Measurements from ENCODE around the gene KYNU.
"Not testable (repeated sequence)": the region's sequence is repeated elsewhere in the genome, so short reads cannot be mapped to it uniquely, and the experiment has no call there.

The KYNU gene

GRCh38 chr2:142862847-142863246 is 14.6 kb upstream of the KYNU start:
- CTCF ChIA-PET = no interaction called here
- TF ChIP-seq, protein P1, sequence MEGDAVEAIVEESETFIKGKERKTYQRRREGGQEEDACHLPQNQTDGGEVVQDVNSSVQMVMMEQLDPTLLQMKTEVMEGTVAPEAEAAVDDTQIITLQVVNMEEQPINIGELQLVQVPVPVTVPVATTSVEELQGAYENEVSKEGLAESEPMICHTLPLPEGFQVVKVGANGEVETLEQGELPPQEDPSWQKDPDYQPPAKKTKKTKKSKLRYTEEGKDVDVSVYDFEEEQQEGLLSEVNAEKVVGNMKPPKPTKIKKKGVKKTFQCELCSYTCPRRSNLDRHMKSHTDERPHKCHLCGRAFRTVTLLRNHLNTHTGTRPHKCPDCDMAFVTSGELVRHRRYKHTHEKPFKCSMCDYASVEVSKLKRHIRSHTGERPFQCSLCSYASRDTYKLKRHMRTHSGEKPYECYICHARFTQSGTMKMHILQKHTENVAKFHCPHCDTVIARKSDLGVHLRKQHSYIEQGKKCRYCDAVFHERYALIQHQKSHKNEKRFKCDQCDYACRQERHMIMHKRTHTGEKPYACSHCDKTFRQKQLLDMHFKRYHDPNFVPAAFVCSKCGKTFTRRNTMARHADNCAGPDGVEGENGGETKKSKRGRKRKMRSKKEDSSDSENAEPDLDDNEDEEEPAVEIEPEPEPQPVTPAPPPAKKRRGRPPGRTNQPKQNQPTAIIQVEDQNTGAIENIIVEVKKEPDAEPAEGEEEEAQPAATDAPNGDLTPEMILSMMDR (conservative IDR thresholded peaks at IDR 0.05; ENCODE audit: low read depth) = no peak
- DNase-seq (ENCODE audit: low spot score) = no peak
- POLR2A ChIA-PET (ENCODE audit: low non-redundant PET) = no interaction called here
- H3K27ac ChIP-seq = no peak overlapping the region

DNA sequence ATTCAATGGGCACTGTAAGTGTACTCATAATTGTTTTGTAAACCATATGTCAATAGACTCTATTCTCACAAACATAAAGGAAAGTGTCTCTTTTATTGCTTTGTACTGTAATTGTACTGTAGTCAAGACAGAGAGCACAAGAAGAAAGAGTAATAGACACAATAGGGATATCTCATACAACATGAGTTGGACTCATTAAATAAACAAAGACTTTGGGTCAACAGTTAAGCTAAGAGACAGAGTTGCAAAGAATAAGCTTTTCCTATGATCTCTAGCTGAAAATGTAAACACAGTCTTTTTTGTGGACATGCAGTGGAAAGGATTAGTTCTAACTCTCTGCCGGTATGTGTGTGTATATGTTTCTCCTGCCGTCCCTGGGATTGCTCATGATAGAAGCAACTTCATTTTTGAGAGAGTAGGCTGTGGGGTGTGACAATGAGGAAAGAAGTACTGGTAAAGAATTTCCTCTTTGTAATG is 13.9 kb upstream of the KYNU start:
- TF ChIP-seq, protein P1 (conservative IDR thresholded peaks at IDR 0.05; ENCODE audit: low read depth) = no peak
- DNase-seq (ENCODE audit: low spot score) = no peak
- H3K27ac ChIP-seq = no peak overlapping the region
- ChIA-PET POLR2A (ENCODE audit: low non-redundant PET) (no interaction called here), CTCF (interaction anchor here (0.6 kb wide), 1 partner anchor 29 kb away, joined by 3 read pairs; no protein-coding TSS in a partner anchor)

DNA sequence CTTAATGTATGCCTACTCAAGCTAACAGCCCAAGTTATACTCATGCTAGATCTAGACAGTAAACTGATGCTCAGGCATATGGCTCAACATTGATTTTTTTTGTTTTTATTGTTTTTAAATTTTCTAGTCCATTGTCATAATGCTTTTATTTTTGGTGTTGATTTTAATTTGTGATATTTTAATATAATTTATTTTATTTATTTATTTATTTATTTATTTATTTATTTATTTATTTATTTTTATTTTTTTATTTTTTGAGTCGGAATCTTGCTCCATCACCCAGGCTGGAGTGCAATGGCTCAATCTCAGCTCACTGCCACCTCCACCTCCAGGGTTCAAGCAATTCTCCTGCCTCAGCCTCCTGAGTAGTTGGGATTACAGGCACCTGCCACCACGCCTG is 12.9 kb upstream of the KYNU start:
- POLR2A ChIA-PET (ENCODE audit: low non-redundant PET); DNase-seq (ENCODE audit: low spot score); H3K27ac ChIP-seq; CTCF ChIA-PET: not testable (repeated sequence)

- CTCF ChIA-PET = no interaction called here
- DNase-seq (ENCODE audit: low spot score) = no peak
- no peak overlapping the region for H3K27ac ChIP-seq
- POLR2A ChIA-PET (ENCODE audit: low non-redundant PET) = interaction anchor here (0.6 kb wide), 1 partner anchor 259 kb away, joined by 3 read pairs; no protein-coding TSS in a partner anchor
- TF ChIP-seq, protein P1 (conservative IDR thresholded peaks at IDR 0.05; ENCODE audit: low read depth) = no peak
These were observed 11.5 kb upstream of the KYNU start for GRCh38 chr2:142865924-142866323.

DNA sequence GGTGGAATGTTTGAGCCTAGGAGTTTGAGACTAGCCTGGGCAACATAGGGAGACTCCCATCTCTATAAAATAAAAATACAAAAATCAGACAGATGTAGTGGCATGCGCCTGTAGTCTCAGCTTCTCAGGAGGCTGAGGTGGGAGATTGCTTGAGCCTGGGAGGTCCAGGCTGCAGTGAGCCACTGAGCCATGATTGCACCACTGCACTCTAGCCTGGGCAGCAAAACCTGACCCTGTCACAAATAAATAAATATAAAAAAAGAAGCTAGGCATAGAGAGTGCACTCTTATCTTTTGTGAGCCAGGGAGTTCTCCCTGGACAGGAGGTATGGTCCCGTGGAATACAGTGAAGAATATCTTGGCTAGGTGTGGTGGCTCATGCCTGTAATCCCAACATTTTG is 11.0 kb upstream of the KYNU start:
- TF ChIP-seq, protein P1 (conservative IDR thresholded peaks at IDR 0.05; ENCODE audit: low read depth) = no peak
- DNase-seq (ENCODE audit: low spot score) = no peak
- CTCF ChIA-PET = no interaction called here
- POLR2A ChIA-PET (ENCODE audit: low non-redundant PET) = interaction anchor here (0.6 kb wide), 1 partner anchor 259 kb away, joined by 3 read pairs; no protein-coding TSS in a partner anchor
- H3K27ac ChIP-seq = 0 out of 2 replicates have a peak overlapping the region, but pooled peaks have one; percentile 33

GRCh38 chr2:142867136-142867535 is 10.3 kb upstream of the KYNU start:
- peak; percentile 35 for DNase-seq (ENCODE audit: low spot score)
- POLR2A ChIA-PET (ENCODE audit: low non-redundant PET) = no interaction called here

GRCh38 chr2:142868229-142868762 is 9.2 kb upstream of the KYNU start:
- peak overlapping the region; percentile 91 for H3K27ac ChIP-seq
- peak; percentile 25 for DNase-seq (ENCODE audit: low spot score)
- TF ChIP-seq, protein P1 (conservative IDR thresholded peaks at IDR 0.05; ENCODE audit: low read depth) = no peak
- CTCF ChIA-PET = no interaction called here
- POLR2A ChIA-PET (ENCODE audit: low non-redundant PET) = no interaction called here

More at GRCh38 chr2:142867136-142867535, 10.3 kb upstream of the KYNU start:
- peak overlapping the region; percentile 33; the same call in 1 of the 2 replicates for H3K27ac ChIP-seq
- TF ChIP-seq, protein P1 (conservative IDR thresholded peaks at IDR 0.05; ENCODE audit: low read depth) = no peak
- CTCF ChIA-PET = no interaction called here

DNA sequence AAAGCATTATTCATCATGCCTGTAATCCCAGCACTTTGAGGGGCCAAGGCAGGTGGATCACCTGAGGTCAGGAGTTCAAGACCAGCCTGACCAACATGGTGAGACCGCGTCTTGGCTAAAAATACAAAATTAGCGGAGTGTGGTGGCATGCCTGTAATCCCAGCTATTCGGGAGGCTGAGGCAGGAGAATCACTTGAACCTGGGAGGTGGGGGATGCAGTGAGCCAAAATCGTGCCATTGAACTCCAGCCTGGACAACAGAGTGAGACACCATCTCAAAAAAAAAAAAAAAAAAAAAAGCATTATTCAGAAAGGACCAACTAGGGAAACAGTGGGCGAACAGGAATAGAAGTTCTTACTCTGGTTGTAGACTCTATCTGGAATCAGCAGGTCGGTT is 8.4 kb upstream of the KYNU start:
- CTCF ChIA-PET; DNase-seq (ENCODE audit: low spot score); POLR2A ChIA-PET (ENCODE audit: low non-redundant PET): not testable (repeated sequence)
- H3K27ac ChIP-seq = peak overlapping the region; percentile 91

Data from RWPE1 (cell line).